GM18868 (cell line): Measurements from ENCODE around the gene KRT6A.

Experiments
- ATAC-seq: cut with Tn5 transposase; IDR thresholded peaks from one replicate; pipeline ENCODE4 v1.9.1; 2021; ENCODE audit warnings: mild to moderate bottlenecking, moderate library complexity; ENCODE audit not compliant: unreplicated experiment

Gene KRT6A

DNA sequence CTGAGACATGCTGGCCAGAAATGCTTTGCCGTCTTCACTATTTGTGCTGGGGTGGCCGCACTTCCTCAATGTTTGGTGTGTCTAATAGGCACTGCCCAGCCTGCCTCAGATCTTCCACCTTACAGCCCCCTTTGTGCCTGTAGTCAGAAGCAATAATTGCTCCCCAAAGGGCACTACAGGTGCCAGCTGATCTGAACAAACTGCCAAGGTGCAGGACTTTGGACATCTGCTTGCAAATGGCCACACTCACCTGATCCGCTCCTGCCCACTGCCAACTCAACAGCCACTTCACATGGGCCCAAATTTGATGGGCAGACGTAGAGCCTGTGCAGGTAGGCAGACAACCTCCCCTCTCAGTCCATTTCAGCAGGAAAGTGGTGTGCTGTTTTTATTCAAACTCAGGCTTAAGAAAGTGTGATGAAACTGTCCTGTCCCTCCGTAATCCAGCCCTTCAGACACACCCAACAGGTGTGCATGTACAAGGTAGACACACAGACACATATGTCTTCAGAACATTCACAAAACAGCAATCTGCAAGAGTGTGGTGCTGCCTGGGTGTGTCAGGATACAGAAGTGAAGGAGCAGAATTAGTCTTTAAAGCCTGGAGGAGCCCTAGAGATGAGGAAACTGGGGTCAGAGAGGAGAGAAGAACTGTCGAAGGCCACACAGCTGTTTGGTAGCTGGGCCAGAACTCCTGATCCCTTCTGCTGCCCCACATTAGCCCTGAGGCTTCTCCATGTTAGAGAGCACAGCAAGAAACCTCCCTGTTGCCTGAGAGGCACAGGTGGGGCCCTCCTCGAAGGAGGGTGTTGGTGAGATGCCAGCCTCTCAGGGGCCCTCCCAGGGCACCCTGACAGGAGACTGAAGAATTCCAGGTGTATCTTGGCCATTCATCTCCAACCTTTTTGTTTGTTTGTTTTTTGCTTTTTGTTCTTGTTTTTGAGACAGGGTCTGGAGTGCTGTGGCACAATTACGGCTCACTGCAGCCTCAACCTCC, 54.5 kb downstream of the KRT6A start:
- ATAC-seq: no peak

DNA sequence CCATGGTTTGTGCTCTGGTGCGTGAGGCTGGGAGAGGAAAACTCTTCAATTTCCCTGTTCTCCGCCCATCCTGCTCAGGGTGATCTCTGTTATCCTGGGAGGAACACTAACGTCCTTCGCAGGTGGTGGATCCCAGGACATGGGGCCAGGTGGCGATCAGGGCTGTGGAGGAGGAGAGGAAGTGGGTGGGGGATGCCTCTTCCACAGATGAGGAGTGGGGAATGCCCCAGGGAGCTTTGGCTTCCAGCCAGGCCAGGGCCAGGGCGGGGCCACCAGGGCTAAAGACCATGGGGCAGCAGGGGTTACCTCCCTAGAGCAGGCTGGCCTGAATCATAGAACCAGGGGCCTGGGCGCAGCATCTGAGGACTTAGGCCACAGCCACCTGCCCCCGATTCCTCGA, 55.5 kb downstream of the KRT6A start:
- no peak for ATAC-seq
